ENCODE data around the gene KLF18.
"Not testable (repeated sequence)": the region's sequence is repeated elsewhere in the genome, so short reads cannot be mapped to it uniquely, and the experiment has no call there.

KLF18 gene

GRCh38 chr1:44131411-44131810, 10.0 kb downstream of the KLF18 start:
- Histone ChIP-seq H3K27me3 (no peaks in the 10 kb centered on the region), H3K27ac (no peak overlapping the region), H3K36me3 (no peaks in the 10 kb centered on the region), H3K4me1 (peaks cover 0 to 16% (median 10%) of the 10 kb centered on the region in 10 experiments; a peak in 12 of 20 replicates), H3K9me3 (replicated peaks in 1 of 11) (no peaks in the 10 kb centered on the region), H4K20me1 (no peaks in the 10 kb centered on the region), H3K4me2 (no peak overlapping the region), H3K4me3 (no peak overlapping the region), H3K9ac (no peak overlapping the region)
- TF ChIP-seq Cebpa-rat (IDR thresholded peaks at IDR 0.05), result no peak

- no peak overlapping the region for H3K9ac ChIP-seq
- H3K4me2 ChIP-seq, result no peak overlapping the region
- TF ChIP-seq Cebpa-rat (IDR thresholded peaks at IDR 0.05), result no peak
- H4K20me1 ChIP-seq, result no peaks in the 10 kb centered on the region
- peaks cover 0 to 16% (median 10%) of the 10 kb centered on the region in 10 experiments; a peak in 12 of 20 replicates for H3K4me1 ChIP-seq
- H3K9me3 ChIP-seq (replicated peaks in 1 of 11), result no peaks in the 10 kb centered on the region
- H3K4me3 ChIP-seq, result no peak overlapping the region
- H3K27ac ChIP-seq, result no peak overlapping the region
- no peaks in the 10 kb centered on the region for H3K27me3 ChIP-seq
- no peaks in the 10 kb centered on the region for H3K36me3 ChIP-seq
Measured at GRCh38 chr1:44129616-44130500, 11.6 kb downstream of the KLF18 start.

- Histone ChIP-seq H3K4me2 (no peak overlapping the region), H3K9me3 (replicated peaks in 1 of 11) (no peaks in the 10 kb centered on the region; a peak in 1 of 22 replicates), H3K36me3 (no peaks in the 10 kb centered on the region), H3K4me3 (no peak overlapping the region), H3K9ac (no peak overlapping the region), H4K20me1 (no peaks in the 10 kb centered on the region), H3K27me3 (no peaks in the 10 kb centered on the region), H3K27ac (no peak overlapping the region), H3K4me1 (peaks cover 0 to 7% (median 0%) of the 10 kb centered on the region in 10 experiments; a peak in 1 of 20 replicates)
- no peak for TF ChIP-seq Cebpa-rat (IDR thresholded peaks at IDR 0.05)
Measured at GRCh38 chr1:44120398-44120949, 21.0 kb downstream of the KLF18 start.

DNA sequence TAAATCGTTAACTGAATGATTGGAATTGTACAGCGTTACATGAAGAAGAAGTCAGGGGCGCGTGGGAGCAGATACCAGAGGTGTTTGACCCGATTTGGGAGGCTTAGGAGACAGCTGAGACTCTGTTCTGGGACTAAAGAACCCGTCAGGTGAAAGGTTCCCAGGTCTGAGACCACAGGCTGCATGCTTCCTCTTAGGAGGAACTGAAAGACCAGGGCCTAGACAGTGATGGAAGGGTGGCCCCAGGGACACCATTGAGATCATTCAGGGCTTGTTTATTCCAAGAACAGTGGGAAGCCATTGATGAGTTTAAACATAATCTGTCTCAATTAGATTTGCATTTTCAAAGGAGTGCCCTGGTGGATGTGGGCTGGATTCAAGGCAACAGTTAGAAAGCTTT, 21.9 kb downstream of the KLF18 start:
- Histone ChIP-seq H3K4me1 (peaks cover 0 to 7% (median 0%) of the 10 kb centered on the region in 10 experiments; a peak in 1 of 20 replicates), H3K9me3 (replicated peaks in 1 of 11) (no peaks in the 10 kb centered on the region; a peak in 1 of 22 replicates), H3K4me3 (no peak overlapping the region), H3K27me3 (no peaks in the 10 kb centered on the region), H3K9ac (no peak overlapping the region), H3K27ac (no peak overlapping the region), H4K20me1 (no peaks in the 10 kb centered on the region), H3K4me2 (no peak overlapping the region), H3K36me3 (no peaks in the 10 kb centered on the region)
- no peak for TF ChIP-seq Cebpa-rat (IDR thresholded peaks at IDR 0.05)

GRCh38 chr1:44118682-44119081, 22.7 kb downstream of the KLF18 start, which contains the start of gene KLF17:
Gene KLF17, plus strand, starts transcription at chr1:44118821. Its CDS starts 87 bp downstream, at chr1:44118908.
- TF ChIP-seq Cebpa-rat (IDR thresholded peaks at IDR 0.05), result no peak
- Histone ChIP-seq H3K27ac (no peak within 1 kb of the TSS), H3K4me3 (no peak within 1 kb of the TSS), H3K9ac (no peak within 1 kb of the TSS), H3K9me3 (replicated peaks in 1 of 11) (no peaks in the 10 kb centered on the region; a peak in 1 of 22 replicates), H3K4me1 (peaks cover 0 to 7% (median 0%) of the 10 kb centered on the region in 10 experiments; a peak in 1 of 20 replicates), H4K20me1 (no peaks in the 10 kb centered on the region; a peak in 1 of 22 replicates), H3K4me2 (no peak within 1 kb of the TSS), H3K36me3 (no peaks in the 10 kb centered on the region), H3K27me3 (no peaks in the 10 kb centered on the region)

GRCh38 chr1:44117272-44117671, 24.2 kb downstream of the KLF18 start:
- H4K20me1 ChIP-seq; H3K4me2 ChIP-seq; H3K9ac ChIP-seq; H3K27me3 ChIP-seq; H3K9me3 ChIP-seq (replicated peaks in 1 of 11); H3K36me3 ChIP-seq; H3K27ac ChIP-seq; H3K4me3 ChIP-seq; H3K4me1 ChIP-seq: not testable (repeated sequence)

DNA sequence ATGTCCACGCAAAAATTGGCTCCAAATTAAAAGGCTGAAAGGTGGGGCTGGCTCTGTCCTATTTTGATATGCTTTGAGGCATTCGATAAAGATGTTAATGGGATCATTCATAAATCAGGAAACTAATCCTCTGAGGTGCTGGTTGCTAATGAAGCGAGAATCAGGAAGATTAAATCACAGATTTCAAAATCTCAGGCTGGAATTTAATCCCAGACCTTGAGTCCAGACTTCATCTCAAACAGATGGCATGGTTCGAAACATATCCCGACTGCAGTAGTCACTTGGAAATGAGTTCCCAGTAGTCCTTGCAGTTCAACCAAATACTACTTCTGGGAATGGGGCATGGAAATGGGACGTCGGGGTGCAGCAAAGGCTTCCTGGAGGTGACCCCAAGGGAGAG, 27.3 kb downstream of the KLF18 start:
- Histone ChIP-seq H3K27ac (no peak overlapping the region), H4K20me1 (no peaks in the 10 kb centered on the region; a peak in 1 of 22 replicates), H3K9me3 (replicated peaks in 1 of 11) (no peaks in the 10 kb centered on the region; a peak in 1 of 22 replicates), H3K4me1 (no peaks in the 10 kb centered on the region), H3K4me3 (no peak overlapping the region), H3K36me3 (no peaks in the 10 kb centered on the region), H3K27me3 (no peaks in the 10 kb centered on the region), H3K4me2 (no peak overlapping the region), H3K9ac (no peak overlapping the region)
- TF ChIP-seq Cebpa-rat (IDR thresholded peaks at IDR 0.05), result no peak

DNA sequence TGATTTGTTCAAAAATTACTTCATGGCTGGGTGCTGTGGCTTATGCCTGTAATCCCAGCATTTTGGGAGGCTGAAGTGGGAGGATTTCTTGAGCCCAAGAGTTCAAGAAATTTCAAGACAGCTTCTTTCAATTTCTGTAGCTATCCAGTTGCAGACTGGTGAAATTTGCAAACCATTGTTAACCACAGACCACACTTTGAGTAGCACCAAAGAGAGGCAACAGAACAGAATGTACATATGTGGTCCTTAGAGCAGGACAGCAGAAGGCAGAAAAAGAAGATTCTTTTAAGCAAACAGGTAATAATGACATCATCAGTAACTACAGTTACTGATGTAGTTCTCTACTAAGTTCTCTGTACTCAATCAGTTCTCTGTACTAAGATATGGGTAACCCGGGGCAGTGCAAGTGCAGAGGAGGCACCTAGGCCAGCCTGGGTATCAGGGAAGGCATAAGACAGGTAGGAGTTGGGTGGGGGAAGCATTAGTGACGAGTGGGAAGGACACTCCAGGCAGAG, 28.3 kb downstream of the KLF18 start:
- Histone ChIP-seq H3K4me2 (no peak overlapping the region), H3K27me3 (no peaks in the 10 kb centered on the region), H3K4me1 (peaks cover 0 to 5% (median 0%) of the 10 kb centered on the region in 10 experiments; a peak in 2 of 20 replicates), H3K27ac (no peak overlapping the region), H3K9ac (no peak overlapping the region), H3K9me3 (replicated peaks in 1 of 11) (no peaks in the 10 kb centered on the region; a peak in 1 of 22 replicates), H3K4me3 (no peak overlapping the region), H4K20me1 (no peaks in the 10 kb centered on the region; a peak in 1 of 22 replicates), H3K36me3 (no peaks in the 10 kb centered on the region)
- TF ChIP-seq Cebpa-rat (IDR thresholded peaks at IDR 0.05), result no peak

GRCh38 chr1:44112486-44112885, 28.9 kb downstream of the KLF18 start:
- Histone ChIP-seq H4K20me1 (no peaks in the 10 kb centered on the region; a peak in 1 of 22 replicates), H3K4me3 (no peak overlapping the region), H3K9ac (no peak overlapping the region), H3K4me1 (peaks cover 0 to 7% (median 0%) of the 10 kb centered on the region in 10 experiments; a peak in 2 of 20 replicates), H3K9me3 (replicated peaks in 1 of 11) (no peaks in the 10 kb centered on the region), H3K27me3 (no peaks in the 10 kb centered on the region), H3K36me3 (no peaks in the 10 kb centered on the region), H3K4me2 (no peak overlapping the region), H3K27ac (no peak overlapping the region)
- TF ChIP-seq Cebpa-rat (IDR thresholded peaks at IDR 0.05), result no peak

Measured in BLaER1 treated with 17β-estradiol and CSF1 and Interleukin-3, amounts not matched to agents 10 nM and 100 nM (cell line).